Esophagus muscularis mucosa (tissue), 4 donors: Measurements from ENCODE around the gene WDR59.

Source experiments
- CTCF ChIP-seq, 3 experiments: fragments of 200-600 bp in 2 of 3; fragments of 450-650 bp in 1 of 3; sonication (generic) in 2 of 3; IDR thresholded peaks; one replicate each; pipeline ENCODE4 v1.5.1; 2017 to 2019; ENCODE audit warnings: antibody characterized with exemption in 3 of 3, mild to moderate bottlenecking in 2 of 3, moderate library complexity in 1 of 3
- EP300 ChIP-seq: sonication (generic); formaldehyde crosslinking; IDR thresholded peaks from one replicate; pipeline ENCODE4 v1.6.1; 2017; ENCODE audit warnings: antibody characterized with exemption
- POLR2A ChIP-seq: fragments of 450-650 bp; IDR thresholded peaks from one replicate; pipeline ENCODE4 v1.6.1; 2017; ENCODE audit warnings: antibody characterized with exemption, moderate library complexity, mild to moderate bottlenecking, low read depth
- POLR2AphosphoS5 ChIP-seq, 2 donors: sonication (generic); formaldehyde crosslinking; IDR thresholded peaks; one replicate each; pipeline ENCODE4 v1.6.1; 2017; ENCODE audit warnings: antibody characterized with exemption in 2 of 2

GRCh38 chr16:74871608-74872007 lies 113.3 kb downstream of the WDR59 start:
- TF ChIP-seq CTCF (IDR thresholded peaks at IDR 0.05) (no peak), POLR2A (no peak), EP300 (no peak), POLR2AphosphoS5 (IDR thresholded peaks at IDR 0.05) (no peak)
